Type B pancreatic cell (in vitro differentiated cells): Measurements from ENCODE around the gene KIF7. TPM values are rescaled to one million over a fixed set of nuclear protein-coding genes. Genes with fewer than 3 reads are reported as not detected.

ENCODE experiments used
- DNase-seq: peaks from one replicate; pipeline ENCODE4 v3.0.0; 2021; ENCODE audit warnings: mixed read lengths; ENCODE audit not compliant: unreplicated experiment; ENCODE audit errors: extremely low spot score
- H3K27ac Mint-ChIP-seq: 2 replicates; pipeline ENCODE4 v1.8.0; 2021; ENCODE audit warnings: mild to moderate bottlenecking, mixed read lengths
- H3K27me3 Mint-ChIP-seq: 2 replicates; pipeline ENCODE4 v1.8.0; 2021; ENCODE audit warnings: mixed read lengths
- H3K36me3 Mint-ChIP-seq: 2 replicates; pipeline ENCODE4 v1.8.0; 2021; ENCODE audit warnings: mixed read lengths
- H3K4me1 Mint-ChIP-seq: one replicate; pipeline ENCODE4 v1.8.0; 2021; ENCODE audit warnings: mixed read lengths; ENCODE audit not compliant: unreplicated experiment
- H3K4me3 Mint-ChIP-seq: 2 replicates; pipeline ENCODE4 v1.8.0; 2021; ENCODE audit warnings: mild to moderate bottlenecking, mixed read lengths
- H3K9me3 Mint-ChIP-seq: 2 replicates; pipeline ENCODE4 v1.8.0; 2021; ENCODE audit warnings: mixed read lengths
- CTCF ChIP-seq: fragments of 200-600 bp; sonication (generic); conservative IDR thresholded peaks from 2 replicates; pipeline ENCODE4 v1.5.0; 2021; ENCODE audit warnings: antibody characterized with exemption, mild to moderate bottlenecking
- total RNA-seq: library from RNA; stranded (reverse); gene quantifications from 2 replicates; pipeline ENCODE4 v1.2.1, GENCODE V29; 2021; ENCODE audit warnings: low replicate concordance

The KIF7 gene
- total RNA-seq, 1 donor from 2014 or later, result 15.5 TPM

- no peak for TF ChIP-seq CTCF
- no peak overlapping the region for H3K27ac Mint-ChIP-seq
- H3K4me3 Mint-ChIP-seq, result no peak overlapping the region
- no peaks in the 10 kb centered on the region for H3K4me1 Mint-ChIP-seq
- DNase-seq, result no peak
- H3K9me3 Mint-ChIP-seq, result no peaks in the 10 kb centered on the region
- peaks cover 25% of the 10 kb centered on the region for H3K36me3 Mint-ChIP-seq
- H3K27me3 Mint-ChIP-seq, result no peaks in the 10 kb centered on the region
These were observed 33.7 kb downstream of the KIF7 start for GRCh38 chr15:89621547-89621946.

GRCh38 chr15:89616228-89616627 lies 39.0 kb downstream of the KIF7 start:
- peaks cover 7% of the 10 kb centered on the region for H3K9me3 Mint-ChIP-seq
- no peaks in the 10 kb centered on the region for H3K27me3 Mint-ChIP-seq
- TF ChIP-seq CTCF, result no peak
- no peak overlapping the region for H3K27ac Mint-ChIP-seq
- H3K4me1 Mint-ChIP-seq, result no peaks in the 10 kb centered on the region
- DNase-seq, result no peak
- peaks cover 38% of the 10 kb centered on the region for H3K36me3 Mint-ChIP-seq
- no peak overlapping the region for H3K4me3 Mint-ChIP-seq

- Mint-ChIP-seq H3K27me3 (no peaks in the 10 kb centered on the region), H3K4me3 (no peak overlapping the region), H3K4me1 (no peaks in the 10 kb centered on the region), H3K36me3 (peaks cover 49% of the 10 kb centered on the region), H3K27ac (no peak overlapping the region), H3K9me3 (peaks cover 7% of the 10 kb centered on the region)
- TF ChIP-seq CTCF, result no peak
- DNase-seq, result no peak
These were observed 40.1 kb downstream of the KIF7 start for GRCh38 chr15:89615135-89615534.

GRCh38 chr15:89614164-89614563 lies 41.1 kb downstream of the KIF7 start:
- H3K4me1 Mint-ChIP-seq, result no peaks in the 10 kb centered on the region
- no peak for TF ChIP-seq CTCF
- no peak overlapping the region for H3K27ac Mint-ChIP-seq
- peaks cover 7% of the 10 kb centered on the region for H3K9me3 Mint-ChIP-seq
- no peaks in the 10 kb centered on the region for H3K27me3 Mint-ChIP-seq
- H3K4me3 Mint-ChIP-seq, result no peak overlapping the region
- peaks cover 55% of the 10 kb centered on the region for H3K36me3 Mint-ChIP-seq
- DNase-seq, result no peak

GRCh38 chr15:89613031-89613430 lies 42.2 kb downstream of the KIF7 start:
- no peak for TF ChIP-seq CTCF
- no peaks in the 10 kb centered on the region for H3K27me3 Mint-ChIP-seq
- peaks cover 52% of the 10 kb centered on the region for H3K36me3 Mint-ChIP-seq
- no peak for DNase-seq
- no peaks in the 10 kb centered on the region for H3K4me1 Mint-ChIP-seq
- peaks cover 7% of the 10 kb centered on the region for H3K9me3 Mint-ChIP-seq
- no peak overlapping the region for H3K27ac Mint-ChIP-seq
- H3K4me3 Mint-ChIP-seq, result no peak overlapping the region

GRCh38 chr15:89611317-89611716 lies 44.0 kb downstream of the KIF7 start:
- Mint-ChIP-seq H3K27me3 (no peaks in the 10 kb centered on the region), H3K4me1 (no peaks in the 10 kb centered on the region), H3K27ac (no peak overlapping the region), H3K9me3 (peaks cover 7% of the 10 kb centered on the region), H3K36me3 (peaks cover 53% of the 10 kb centered on the region), H3K4me3 (no peak overlapping the region)
- TF ChIP-seq CTCF, result no peak
- DNase-seq, result no peak
